LHCN-M2 (cell line): ENCODE data around the gene ATRX. TPM values are rescaled to one million over a fixed set of nuclear protein-coding genes. Genes with fewer than 3 reads are reported as not detected.
A peak's percentile ranks its signal among the peaks of the same experiment; 100 is the strongest.
"Not testable (repeated sequence)": the region's sequence is repeated elsewhere in the genome, so short reads cannot be mapped to it uniquely, and the experiment has no call there.

ENCODE experiments used
- DNase-seq: peaks from one replicate; pipeline ENCODE4 v3.0.0-alpha.2; 2012; ENCODE audit warnings: low read depth
- total RNA-seq: library from RNA; depleted of rRNA; stranded (reverse); fragments of >200 nt; gene quantifications from 2 replicates; pipeline ENCODE4 v1.2.3, GENCODE V29; 2014

Gene ATRX
- total RNA-seq, 1 experiment from 2014 or later = 48.9 TPM

GRCh38 chrX:77731821-77732419, 54.1 kb downstream of the ATRX start:
- DNase-seq = no peak

DNA sequence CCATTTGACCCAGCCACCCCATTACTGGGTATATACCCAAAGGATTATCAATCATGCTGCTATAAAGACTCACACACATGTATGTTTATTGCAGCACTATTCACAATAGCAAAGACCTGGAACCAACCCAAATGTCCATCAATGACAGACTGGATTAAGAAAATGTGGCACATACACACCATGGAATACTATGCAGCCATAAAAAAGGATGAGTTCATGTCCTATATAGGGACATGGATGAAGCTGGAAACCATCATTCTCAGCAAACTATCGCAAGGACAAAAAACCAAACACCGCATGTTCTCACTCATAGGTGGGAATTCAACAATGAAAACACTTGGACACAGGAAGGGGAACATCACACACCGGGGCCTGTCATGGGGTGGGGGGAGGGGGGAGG, 59.9 kb downstream of the ATRX start:
- not testable (repeated sequence) for DNase-seq

DNA sequence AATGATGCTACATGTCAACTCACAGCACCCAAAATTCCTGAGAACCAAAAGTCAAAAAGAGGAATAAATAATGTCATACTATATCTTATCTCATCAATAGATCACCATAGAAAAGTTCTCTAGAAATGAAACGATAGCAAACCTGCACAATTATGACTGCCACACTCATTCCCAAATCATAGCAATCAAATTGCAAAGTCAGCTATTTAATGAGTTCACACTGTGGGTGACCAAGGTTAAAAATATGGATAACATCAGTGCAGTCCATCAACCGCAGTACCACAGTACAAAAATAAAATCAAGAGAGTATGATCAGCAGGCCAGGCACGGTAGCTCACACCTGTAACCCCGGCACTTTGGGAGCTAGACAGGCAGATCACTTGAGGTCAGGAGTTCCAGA, 62.3 kb downstream of the ATRX start:
- DNase-seq = no peak

GRCh38 chrX:77719388-77719787, 66.6 kb downstream of the ATRX start:
- DNase-seq = no peak

- DNase-seq = no peak
Observed at GRCh38 chrX:77704881-77705280, 81.1 kb downstream of the ATRX start.

- no peak for DNase-seq
Observed at GRCh38 chrX:77698242-77698641, 87.8 kb downstream of the ATRX start.

GRCh38 chrX:77694491-77694890, 91.5 kb downstream of the ATRX start:
- no peak for DNase-seq

DNA sequence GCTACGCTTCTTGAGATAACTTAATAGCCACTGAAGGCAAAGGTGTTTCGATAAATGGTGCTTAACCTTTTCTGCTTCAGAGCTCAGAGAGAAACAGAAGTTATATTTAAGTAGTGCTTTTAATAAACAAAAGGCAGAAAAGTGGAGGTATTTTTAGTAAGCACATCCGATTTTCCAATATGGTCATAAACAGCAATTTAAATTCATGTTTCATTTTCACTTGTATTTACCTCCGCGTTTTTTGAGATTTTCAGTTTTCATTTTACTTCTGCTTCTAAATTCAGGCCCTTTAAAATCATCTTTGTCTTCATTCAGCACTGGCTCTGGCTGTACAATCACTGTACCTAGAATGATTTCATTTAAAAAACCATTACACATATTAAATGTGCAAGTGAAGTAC, 92.4 kb downstream of the ATRX start:
- no peak for DNase-seq

DNA sequence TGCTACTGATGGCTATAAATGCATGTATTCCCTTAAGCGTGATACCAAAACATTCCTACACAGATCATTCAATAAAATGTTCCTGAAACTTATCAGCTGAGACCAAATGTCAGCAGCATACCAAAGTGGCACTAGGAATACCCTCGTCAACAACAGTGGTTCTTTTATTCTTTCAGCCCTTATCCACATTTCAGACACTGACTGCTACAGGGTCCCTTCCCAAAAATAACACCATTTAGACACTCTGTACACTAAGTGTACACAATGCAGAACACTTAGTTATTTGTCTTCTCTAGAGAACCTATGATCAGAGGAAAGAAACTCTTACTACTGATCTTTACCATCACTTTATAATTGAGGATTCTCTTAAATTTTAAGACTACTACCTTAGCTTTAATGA, 94.1 kb downstream of the ATRX start:
- DNase-seq = no peak

- DNase-seq = no peak
Observed at GRCh38 chrX:77689376-77689775, 96.6 kb downstream of the ATRX start.

DNA sequence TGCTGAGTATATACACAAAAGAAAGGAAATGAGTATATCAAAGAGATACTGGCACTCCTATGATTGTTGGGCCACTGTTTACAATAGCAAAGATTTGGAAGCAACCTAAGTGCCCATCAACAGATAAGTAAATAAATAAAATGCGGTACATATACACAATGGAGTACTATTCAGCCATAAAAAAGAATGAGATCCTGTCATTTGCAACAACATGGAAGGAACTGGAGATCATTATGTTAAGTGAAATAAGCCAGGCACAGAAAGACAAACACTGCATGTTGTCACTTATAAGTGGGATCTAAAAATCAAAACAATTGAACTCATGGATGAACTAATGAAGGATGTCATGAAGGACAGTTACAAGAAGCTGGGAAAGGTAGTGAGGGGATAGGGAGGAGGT, 100.3 kb downstream of the ATRX start:
- not testable (repeated sequence) for DNase-seq

DNA sequence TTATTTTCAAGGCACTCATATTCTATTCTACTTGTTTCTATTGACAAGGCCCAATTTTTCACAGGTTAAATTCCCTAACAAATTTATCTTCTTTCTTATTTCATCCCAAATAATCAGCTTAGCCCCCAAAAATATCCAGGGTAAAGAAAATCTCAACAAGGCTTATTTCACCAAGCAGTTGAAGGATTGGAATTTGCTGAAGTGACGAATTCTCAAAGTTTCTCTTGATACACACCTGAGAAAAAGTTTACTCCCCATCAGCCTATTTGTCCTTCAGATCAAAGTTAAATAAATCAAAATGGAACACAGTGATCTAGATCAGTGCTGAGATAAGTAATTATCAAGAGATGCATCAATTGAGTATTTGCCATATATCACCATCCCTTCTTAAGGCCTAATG, 106.9 kb downstream of the ATRX start:
- no peak for DNase-seq

- no peak for DNase-seq
Observed at GRCh38 chrX:77675986-77676385, 110.0 kb downstream of the ATRX start.

GRCh38 chrX:77668391-77669237, 117.4 kb downstream of the ATRX start:
- DNase-seq = peak; percentile 45

DNA sequence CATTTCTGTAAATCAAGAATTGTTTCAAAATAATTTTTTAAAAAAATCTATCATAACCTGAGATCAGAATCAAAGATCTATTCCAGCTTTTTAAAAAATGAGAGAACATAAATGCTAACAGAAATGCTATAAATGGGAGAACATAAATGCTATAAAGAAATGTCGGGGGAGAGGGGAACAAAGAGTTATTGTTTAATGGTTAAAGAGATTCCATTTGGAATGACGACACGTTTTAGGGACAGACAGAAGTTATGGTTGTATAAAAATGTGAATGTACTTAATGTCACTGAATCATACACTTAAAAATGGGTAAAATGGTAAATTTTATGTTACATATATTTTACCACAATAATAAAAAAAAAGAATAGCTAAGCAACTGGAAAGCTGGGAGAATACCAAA, 127.1 kb downstream of the ATRX start:
- no peak for DNase-seq

GRCh38 chrX:77652095-77652494, 133.9 kb downstream of the ATRX start:
- DNase-seq = no peak

- DNase-seq = no peak
Observed at GRCh38 chrX:77640702-77641101, 145.3 kb downstream of the ATRX start.

DNA sequence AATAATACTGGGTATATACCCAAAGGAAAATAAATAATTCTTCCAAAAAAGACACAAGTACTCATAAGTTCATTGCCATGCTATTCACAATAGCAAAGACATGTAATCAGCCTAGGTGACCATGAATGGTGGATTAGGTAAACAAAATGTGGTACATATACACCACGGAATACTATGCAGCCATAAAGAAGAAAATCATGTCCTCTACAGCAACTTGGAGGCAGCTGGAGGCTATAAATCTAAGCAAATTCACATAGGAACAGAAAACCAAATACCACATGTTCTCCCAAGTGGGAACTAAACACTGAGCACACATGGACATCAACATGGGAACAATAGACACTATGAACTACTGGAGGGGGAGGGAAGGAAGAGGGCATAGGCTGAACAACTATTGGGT, 146.2 kb downstream of the ATRX start:
- no peak for DNase-seq

DNA sequence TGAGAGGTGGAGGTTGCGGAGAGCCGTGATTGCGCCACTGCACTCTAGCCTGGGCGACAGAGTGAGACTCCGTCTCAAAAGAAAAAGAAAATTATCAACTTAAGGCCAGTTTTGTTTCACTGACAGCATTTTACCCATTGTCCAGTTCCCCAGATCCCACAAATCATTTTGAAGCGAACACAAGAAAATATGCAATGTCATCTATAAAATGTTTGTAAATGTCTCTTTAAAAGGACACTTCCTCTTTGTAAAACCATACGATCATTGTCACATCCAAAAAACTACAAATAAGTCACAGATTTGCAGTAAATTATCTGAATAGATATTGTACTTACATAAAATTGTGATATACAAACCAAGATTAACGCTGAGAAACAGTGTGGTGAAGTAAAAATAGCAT, 147.6 kb downstream of the ATRX start:
- DNase-seq = no peak

- DNase-seq = no peak
Observed at GRCh38 chrX:77635373-77635772, 150.6 kb downstream of the ATRX start.

DNA sequence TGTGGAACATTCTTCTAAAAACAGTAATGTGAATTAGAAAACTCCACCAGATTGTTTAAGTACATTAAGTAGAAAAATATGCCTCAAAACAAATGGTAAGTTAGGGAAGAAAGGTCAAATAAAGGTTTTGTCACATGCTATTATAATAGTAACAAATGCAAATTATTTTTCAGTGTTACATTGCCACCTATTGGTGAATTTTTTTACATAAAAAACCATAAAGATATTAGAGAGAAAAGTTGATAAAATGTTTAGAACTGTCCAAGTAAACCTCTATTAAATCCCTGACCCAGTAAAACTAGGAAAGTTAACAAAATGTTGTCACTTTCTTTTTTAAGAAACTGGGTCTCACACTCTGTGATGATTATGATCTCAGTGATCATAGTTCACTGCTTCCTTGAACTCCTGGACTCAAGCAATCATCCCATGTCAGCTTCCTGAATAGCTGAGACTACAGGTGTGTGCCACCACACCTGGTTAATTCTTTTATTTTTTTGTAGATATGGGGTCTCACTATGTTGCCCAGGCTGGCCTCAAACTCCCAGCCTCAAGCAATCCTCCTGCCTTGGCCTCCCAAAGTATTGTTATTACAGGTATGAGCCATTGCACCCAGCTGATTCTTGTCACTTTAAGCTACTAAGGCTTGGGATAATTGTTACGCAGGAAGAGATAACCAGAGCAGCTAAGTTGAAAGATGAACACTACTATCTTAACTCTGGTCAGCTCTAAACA, 157.6 kb downstream of the ATRX start:
- DNase-seq = peak; percentile 10

DNA sequence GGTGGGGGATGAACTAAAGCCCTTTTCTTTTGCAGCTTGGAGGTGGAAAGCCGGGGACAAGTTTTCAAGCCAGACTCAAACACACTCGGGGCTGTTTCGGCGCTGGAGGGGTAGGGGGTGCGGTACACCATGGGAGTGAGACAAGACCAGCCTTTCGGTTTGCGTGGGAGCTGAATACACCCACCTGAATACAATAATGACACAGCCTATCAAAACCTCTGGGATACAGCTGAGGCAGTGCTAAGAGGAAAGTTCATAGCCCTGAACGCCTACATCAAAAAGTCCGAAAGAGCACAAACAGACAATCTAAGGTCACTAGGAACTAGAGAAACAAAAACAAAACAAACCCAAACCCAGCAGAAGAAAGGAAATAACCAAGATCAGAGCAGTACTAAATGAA, 163.3 kb downstream of the ATRX start:
- DNase-seq = no peak

DNA sequence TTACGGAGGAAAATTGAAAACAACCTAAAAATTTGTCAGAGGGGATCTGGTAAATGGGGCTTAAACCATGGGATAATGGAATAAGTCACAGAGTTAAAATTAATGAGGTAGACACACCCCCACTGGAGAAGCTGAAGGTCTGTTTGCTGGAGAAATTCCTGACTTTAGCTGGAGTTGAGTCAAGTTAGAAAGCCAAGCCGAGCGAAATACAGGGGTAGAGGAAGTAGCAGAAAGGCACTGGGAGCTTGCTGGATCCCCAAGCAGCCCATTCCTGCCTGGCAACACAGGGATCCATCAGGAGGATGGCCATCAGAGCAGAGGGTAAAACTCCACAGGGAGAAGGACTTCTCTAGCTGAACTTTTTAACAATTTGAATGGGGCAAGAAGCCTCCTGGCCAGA, 163.8 kb downstream of the ATRX start:
- no peak for DNase-seq
